Liver (tissue), 3 donors: Measurements from ENCODE around the gene RHBDD3.

Experiments
- RAD21 ChIP-seq, 2 donors: IDR thresholded peaks; 2 replicates each; pipeline ENCODE4 v1.6.1; 2016; ENCODE audit warnings: antibody characterized with exemption in 2 of 2, mild to moderate bottlenecking in 2 of 2
- ZBTB33 ChIP-seq: IDR thresholded peaks from 2 replicates; pipeline ENCODE4 v1.6.1; 2016; ENCODE audit warnings: antibody characterized with exemption
- TF ChIP-seq, protein P1 (sequence below): fragments of 150-350 bp; IDR thresholded peaks from 2 replicates; pipeline ENCODE4 v1.5.1; 2017; ENCODE audit warnings: improper control_type of control experiment, low read depth, low read length; ENCODE audit not compliant: missing input control
- donor health status: healthy.
- donor health status: healthy.

- TF ChIP-seq, protein P1, sequence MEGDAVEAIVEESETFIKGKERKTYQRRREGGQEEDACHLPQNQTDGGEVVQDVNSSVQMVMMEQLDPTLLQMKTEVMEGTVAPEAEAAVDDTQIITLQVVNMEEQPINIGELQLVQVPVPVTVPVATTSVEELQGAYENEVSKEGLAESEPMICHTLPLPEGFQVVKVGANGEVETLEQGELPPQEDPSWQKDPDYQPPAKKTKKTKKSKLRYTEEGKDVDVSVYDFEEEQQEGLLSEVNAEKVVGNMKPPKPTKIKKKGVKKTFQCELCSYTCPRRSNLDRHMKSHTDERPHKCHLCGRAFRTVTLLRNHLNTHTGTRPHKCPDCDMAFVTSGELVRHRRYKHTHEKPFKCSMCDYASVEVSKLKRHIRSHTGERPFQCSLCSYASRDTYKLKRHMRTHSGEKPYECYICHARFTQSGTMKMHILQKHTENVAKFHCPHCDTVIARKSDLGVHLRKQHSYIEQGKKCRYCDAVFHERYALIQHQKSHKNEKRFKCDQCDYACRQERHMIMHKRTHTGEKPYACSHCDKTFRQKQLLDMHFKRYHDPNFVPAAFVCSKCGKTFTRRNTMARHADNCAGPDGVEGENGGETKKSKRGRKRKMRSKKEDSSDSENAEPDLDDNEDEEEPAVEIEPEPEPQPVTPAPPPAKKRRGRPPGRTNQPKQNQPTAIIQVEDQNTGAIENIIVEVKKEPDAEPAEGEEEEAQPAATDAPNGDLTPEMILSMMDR, result no peak
- TF ChIP-seq ZBTB33 (no peak), RAD21 (IDR thresholded peaks at IDR 0.05) (no peak)
Observed at GRCh38 chr22:29290061-29290460, 22.3 kb upstream of the RHBDD3 start.
